NCI-H526 (cell line): ENCODE data around the gene LPCAT3.
"Not testable (repeated sequence)": the region's sequence is repeated elsewhere in the genome, so short reads cannot be mapped to it uniquely, and the experiment has no call there.

Experiments used
- DNase-seq, 2 experiments: peaks; one replicate each; lab custom pipeline; 2025; lab: John Stamatoyannopoulos, UW

Gene LPCAT3, protein sequence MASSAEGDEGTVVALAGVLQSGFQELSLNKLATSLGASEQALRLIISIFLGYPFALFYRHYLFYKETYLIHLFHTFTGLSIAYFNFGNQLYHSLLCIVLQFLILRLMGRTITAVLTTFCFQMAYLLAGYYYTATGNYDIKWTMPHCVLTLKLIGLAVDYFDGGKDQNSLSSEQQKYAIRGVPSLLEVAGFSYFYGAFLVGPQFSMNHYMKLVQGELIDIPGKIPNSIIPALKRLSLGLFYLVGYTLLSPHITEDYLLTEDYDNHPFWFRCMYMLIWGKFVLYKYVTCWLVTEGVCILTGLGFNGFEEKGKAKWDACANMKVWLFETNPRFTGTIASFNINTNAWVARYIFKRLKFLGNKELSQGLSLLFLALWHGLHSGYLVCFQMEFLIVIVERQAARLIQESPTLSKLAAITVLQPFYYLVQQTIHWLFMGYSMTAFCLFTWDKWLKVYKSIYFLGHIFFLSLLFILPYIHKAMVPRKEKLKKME

GRCh38 chr12:7018350-7019042, at the start of gene LPCAT3:
TSS of gene LPCAT3 (minus strand) at chr12:7018476. CDS start at chr12:7018424, 52 bp downstream.
- DNase-seq, result peak; percentile 97 to 99

DNA sequence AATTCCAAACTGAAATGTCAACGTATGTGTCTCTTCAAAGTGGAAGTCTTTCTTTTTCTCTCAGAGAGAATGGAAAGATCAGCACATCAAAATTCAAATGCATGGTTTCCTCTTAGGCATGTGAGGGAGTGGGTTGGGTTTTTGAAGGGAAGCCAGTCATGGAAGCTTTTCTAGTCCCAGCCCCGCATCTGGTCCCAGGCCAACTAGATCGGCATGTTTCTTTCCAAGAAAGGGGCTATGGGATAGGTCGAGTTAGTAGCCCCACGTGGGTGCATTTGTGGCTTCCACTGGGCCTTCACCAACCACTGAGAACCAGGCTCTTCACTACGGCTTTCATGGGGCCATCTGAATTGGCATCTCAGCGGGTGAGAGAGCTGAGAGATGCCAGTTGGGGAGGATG, 48.8 kb upstream of the LPCAT3 start:
- no peak for DNase-seq

- no peak for DNase-seq
Observed at GRCh38 chr12:7066596-7066995, 48.3 kb upstream of the LPCAT3 start.

DNA sequence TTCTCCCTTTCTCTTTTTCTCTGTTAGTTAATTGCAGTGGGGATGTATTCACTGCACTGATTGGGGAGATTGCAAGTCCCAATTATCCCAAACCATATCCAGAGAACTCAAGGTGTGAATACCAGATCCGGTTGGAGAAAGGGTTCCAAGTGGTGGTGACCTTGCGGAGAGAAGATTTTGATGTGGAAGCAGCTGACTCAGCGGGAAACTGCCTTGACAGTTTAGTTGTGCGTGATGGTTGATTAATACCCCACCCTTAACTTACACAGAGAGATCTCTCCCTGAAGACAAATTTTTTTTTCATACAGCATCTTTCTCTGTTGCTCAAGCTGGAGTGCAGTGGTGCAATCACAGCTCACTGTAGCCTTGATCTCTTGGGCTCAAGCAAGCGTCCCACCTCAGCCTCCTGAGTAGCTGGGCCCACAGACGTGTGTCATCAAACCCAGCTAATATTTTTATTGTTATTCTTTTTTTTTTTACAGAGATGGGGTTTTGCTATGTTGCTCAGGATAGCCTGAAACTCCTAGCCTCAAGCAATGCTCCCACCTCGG, 46.9 kb upstream of the LPCAT3 start:
- DNase-seq, result no peak

- DNase-seq, result no peak
Observed at GRCh38 chr12:7064516-7064915, 46.2 kb upstream of the LPCAT3 start.

DNA sequence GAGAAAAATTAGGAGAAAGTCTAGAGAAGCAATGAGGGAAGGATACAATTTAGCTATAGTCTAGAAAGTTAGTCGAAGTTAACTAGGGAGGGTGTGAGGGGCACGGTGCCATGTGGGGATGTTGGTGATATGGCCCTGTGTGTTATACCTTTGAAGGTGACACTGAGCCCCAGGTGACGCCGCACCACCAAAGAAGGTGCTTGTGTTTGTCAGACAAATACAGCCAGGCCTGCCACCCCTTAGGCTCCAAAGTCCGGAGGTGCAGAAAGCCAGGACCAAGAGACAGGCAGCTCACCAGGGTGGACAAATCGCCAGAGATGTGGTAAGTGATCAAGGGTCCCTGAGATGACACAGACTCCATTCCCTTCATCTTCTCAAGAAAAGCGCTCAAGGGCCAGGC, 43.3 kb upstream of the LPCAT3 start:
- no peak for DNase-seq

DNA sequence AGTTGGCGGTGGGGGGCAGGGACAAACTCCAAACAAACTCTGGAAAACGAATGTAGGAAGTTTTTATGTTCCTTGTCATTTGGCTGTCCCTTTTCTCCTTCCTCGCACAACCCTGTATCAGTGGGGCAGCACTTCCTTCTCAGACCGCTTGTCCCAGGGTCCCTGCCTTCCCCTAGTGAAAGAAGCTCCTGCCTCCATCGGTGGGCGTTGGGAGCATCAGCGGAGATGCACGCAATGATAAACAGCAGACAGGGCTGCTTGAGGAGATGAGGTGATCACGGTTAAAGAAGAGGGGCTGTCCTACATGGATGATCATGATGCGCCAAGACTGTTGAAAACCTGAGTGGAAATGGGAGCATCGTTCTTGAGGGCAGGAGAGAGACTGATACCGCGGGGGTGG, 42.9 kb upstream of the LPCAT3 start:
- no peak for DNase-seq

GRCh38 chr12:7060353-7060954, 42.2 kb upstream of the LPCAT3 start, which contains the start of gene C1S:
TSS of gene C1S (plus strand) at chr12:7060718. CDS start at chr12:7061913, 1,195 bp downstream.
- peak; percentile 15 to 18 for DNase-seq

DNA sequence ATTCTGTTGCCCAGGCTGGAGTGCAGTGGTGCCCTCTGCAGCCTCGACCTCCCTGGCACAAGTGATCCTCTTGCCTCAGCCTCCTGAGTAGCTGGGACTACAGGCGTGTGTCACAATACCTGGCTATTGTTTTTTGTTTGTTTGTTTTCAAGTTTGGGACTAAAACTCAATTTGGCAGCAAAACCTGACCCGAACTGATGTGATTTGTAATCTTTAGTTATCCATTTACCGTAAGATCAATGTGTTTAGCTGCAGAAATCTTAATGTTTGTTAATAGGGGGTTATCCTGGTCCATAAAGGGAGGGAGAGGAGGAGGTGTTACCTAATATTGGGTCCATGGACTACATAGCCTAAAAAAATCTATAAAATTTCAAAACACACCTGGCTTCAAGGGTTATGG, 41.5 kb upstream of the LPCAT3 start:
- no peak for DNase-seq

DNA sequence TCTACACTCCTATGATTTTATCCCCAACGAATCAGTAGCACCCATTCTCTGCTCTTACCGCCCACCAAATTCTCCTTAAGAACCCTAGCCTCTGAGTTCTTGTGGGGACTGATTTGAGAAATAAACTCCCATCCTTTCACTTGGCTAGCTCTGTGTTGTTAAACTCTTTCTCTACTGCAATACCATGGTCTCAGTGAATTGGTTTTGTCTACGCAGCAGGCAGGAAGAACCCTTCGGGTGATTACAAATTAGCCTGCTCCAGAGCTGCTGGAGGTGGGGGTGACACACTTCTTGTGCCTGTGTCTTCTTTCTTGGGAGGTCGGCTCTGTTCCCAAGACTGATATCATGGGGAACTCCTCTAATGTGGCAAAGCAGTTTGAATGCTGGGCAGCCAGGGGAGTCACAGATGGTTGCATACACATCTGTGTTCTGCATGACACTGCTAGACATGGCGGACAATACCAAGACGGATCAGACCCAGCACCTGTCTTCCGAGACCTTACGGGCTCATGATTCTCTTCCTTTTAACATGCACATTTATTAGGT, 40.6 kb upstream of the LPCAT3 start:
- no peak for DNase-seq

GRCh38 chr12:7058163-7058845, 40.0 kb upstream of the LPCAT3 start:
- no peak for DNase-seq

- not testable (repeated sequence) for DNase-seq
Observed at GRCh38 chr12:7055736-7056135, 37.5 kb upstream of the LPCAT3 start.

DNA sequence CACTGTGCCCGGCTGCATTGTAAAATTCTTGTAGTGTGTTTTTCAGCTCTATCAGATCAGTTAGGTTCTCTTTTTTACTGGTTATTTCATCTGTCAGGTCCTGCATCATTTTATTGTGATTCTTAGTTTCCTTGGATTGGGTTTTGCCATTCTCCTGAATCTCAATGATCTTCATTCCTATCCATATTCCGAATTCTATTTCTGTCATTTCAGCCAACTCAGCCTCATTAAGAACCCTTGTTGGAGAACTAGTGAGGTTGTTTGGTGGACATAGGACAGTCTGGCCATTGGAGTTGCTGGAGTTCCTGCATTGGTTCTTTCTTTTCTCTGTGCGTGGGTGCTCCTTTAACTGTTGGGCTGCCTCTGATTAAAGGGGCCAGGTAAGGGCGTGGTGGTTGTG, 36.6 kb upstream of the LPCAT3 start:
- no peak for DNase-seq

DNA sequence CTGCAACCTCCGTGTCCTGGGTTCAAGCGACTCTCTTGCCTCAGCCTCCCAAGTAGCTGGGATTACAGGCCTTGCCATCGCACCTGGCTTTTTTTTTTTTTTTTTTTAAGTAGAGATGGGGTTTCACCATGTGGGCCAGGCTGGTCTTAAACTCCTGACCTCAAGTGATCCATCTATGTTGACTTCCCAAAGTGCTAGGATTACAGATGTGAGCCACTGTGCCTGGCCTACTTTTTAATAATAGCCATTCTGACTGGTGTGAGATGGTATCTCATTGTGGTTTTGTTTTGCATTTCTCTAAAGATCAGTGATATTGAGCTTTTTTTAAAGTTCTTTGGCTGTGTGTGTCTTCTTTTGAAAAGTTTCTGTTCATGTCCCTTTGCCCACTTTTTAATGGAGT, 31.7 kb upstream of the LPCAT3 start:
- not testable (repeated sequence) for DNase-seq

- not testable (repeated sequence) for DNase-seq
Observed at GRCh38 chr12:7049445-7049951, 31.2 kb upstream of the LPCAT3 start.

DNA sequence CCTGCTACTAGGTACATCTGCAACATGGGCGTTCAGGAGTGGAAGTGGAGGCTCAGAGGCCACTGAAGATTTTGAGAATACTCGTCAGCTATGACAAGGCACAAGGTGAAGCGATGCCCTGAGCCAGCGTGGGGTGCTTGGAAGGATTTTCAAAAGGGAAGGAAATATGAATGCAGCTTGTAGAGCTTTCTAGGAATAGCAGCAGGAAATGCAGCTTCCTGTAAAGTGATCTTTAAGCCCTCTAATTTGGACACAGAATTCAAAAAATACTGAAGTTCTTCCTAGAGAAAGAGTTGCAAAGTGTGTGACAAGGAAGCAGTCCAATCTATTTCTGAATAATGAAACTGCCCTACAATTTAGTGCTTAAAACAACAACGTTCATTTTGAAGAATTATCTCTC, 29.0 kb upstream of the LPCAT3 start:
- no peak for DNase-seq

DNA sequence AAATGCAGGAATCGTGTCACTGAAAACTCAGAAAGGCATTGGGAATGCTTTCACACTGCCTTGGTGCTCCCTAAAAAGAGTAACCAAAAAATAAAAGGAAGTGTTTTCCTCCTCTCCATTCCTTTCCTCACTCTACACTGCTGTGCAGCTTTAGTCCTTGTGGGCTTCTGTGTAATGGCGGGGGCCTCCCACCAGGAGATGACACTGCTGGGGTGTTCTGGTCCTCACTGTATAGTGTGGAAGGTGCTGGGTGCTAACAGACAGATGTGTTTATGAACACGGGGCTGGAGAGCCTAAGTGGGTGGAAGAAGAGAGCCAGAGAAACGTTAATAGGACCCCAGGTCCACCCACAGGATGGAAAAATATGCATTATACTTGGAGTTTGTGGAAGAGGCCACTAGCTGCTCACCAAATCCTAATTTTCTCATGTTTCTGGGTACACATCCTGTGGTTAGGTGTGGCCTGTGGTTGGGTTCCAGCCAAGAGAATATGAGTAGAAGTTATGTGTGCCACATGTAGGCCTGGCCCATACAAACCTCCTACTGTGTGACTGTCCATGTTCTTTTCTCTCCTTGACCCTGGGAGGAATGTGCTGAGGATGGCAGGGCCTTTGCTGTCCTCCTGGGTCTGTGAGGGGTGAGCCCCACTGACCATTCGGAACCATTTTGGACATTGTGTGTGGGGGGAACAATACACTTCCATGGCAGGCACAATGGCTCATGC, 28.3 kb upstream of the LPCAT3 start:
- DNase-seq, result no peak

GRCh38 chr12:7045913-7046312, 27.6 kb upstream of the LPCAT3 start:
- no peak for DNase-seq

DNA sequence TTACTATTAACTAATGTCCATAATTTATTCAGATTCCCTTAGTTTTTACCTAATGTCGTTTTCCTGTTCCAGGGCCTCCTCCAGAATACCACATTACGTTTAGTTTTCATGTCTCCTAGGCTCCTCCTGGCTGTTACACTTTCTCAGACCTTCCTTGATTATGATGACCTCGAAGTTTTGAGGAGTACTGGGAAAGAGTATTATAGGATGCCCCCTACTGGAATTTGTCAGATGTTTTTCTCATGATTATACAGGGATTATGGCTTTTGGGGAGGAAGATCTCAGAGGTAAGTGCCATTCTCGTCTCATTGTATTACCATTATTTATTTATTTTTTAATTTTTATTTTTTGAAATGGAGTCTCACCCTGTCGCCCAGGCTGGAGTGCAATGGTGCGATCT, 24.6 kb upstream of the LPCAT3 start:
- peak; percentile 50 to 53 for DNase-seq

DNA sequence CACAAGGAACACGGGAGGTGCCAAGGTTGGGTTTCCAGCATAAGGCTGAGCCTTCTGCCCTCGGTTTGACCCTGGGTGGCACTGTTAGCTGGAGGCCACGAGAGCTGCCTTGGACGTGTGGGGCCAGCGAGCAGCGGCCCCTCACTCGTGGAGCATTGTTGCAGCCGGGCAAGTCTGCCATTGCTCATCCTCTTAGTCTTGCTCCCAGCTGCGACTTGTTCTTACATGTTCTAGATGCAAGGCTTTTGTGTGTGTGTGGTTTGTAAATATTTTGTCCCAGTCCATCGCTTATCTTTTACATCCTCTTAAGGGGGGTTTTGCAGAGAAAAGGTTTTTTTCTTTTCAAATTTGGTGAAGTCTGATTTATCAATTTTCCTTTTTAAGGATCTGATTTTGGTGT, 21.1 kb upstream of the LPCAT3 start:
- no peak for DNase-seq

- DNase-seq, result no peak
Observed at GRCh38 chr12:7038591-7038990, 20.3 kb upstream of the LPCAT3 start.
